ENCODE results near the gene CFAP298.
"Not testable (repeated sequence)": the region's sequence is repeated elsewhere in the genome, so short reads cannot be mapped to it uniquely, and the experiment has no call there.

CFAP298 gene

GRCh38 chr21:32612075-32612998 is at the start of gene CFAP298:
Gene CFAP298 (minus strand): TSS chr21:32612377. CDS start chr21:32612243, 134 bp downstream.
- peak within 1 kb of the TSS; percentile 93 for H3K4me3 ChIP-seq (ENCODE audit: low read depth, low read length)

- H3K4me3 ChIP-seq (ENCODE audit: low read depth, low read length), result not testable (repeated sequence)
These were observed 49.0 kb upstream of the CFAP298 start for GRCh38 chr21:32661026-32661782.

- no peak overlapping the region for H3K4me3 ChIP-seq (ENCODE audit: low read depth, low read length)
These were observed 46.3 kb upstream of the CFAP298 start for GRCh38 chr21:32658524-32658923.

GRCh38 chr21:32653326-32653901 is 41.2 kb upstream of the CFAP298 start:
- no peak overlapping the region for H3K4me3 ChIP-seq (ENCODE audit: low read depth, low read length)

GRCh38 chr21:32648165-32648564 is 36.0 kb upstream of the CFAP298 start:
- H3K4me3 ChIP-seq (ENCODE audit: low read depth, low read length), result no peak overlapping the region

- no peak overlapping the region for H3K4me3 ChIP-seq (ENCODE audit: low read depth, low read length)
These were observed 33.3 kb upstream of the CFAP298 start for GRCh38 chr21:32645261-32646182.

- no peak overlapping the region for H3K4me3 ChIP-seq (ENCODE audit: low read depth, low read length)
These were observed 29.8 kb upstream of the CFAP298 start for GRCh38 chr21:32641710-32642698.

- no peak overlapping the region for H3K4me3 ChIP-seq (ENCODE audit: low read depth, low read length)
These were observed 14.5 kb upstream of the CFAP298 start for GRCh38 chr21:32626621-32627196.

GRCh38 chr21:32618218-32618617 is 6.0 kb upstream of the CFAP298 start:
- H3K4me3 ChIP-seq (ENCODE audit: low read depth, low read length), result not testable (repeated sequence)

GRCh38 chr21:32613436-32614043 is 1.4 kb upstream of the CFAP298 start:
- peak overlapping the region; percentile 93 for H3K4me3 ChIP-seq (ENCODE audit: low read depth, low read length)

- H3K4me3 ChIP-seq (ENCODE audit: low read depth, low read length), result peak overlapping the region; percentile 93
These were observed 791 bp upstream of the CFAP298 start for GRCh38 chr21:32612999-32613337.

GRCh38 chr21:32611471-32611997 is 643 bp downstream of the CFAP298 start:
- peak overlapping the region; percentile 93 for H3K4me3 ChIP-seq (ENCODE audit: low read depth, low read length)

GRCh38 chr21:32610940-32611339 is 1.2 kb downstream of the CFAP298 start:
- not testable (repeated sequence) for H3K4me3 ChIP-seq (ENCODE audit: low read depth, low read length)

GRCh38 chr21:32608851-32609250 is 3.3 kb downstream of the CFAP298 start:
- no peak overlapping the region for H3K4me3 ChIP-seq (ENCODE audit: low read depth, low read length)

GRCh38 chr21:32605469-32605868 is 6.7 kb downstream of the CFAP298 start:
- H3K4me3 ChIP-seq (ENCODE audit: low read depth, low read length), result no peak overlapping the region

- no peak overlapping the region for H3K4me3 ChIP-seq (ENCODE audit: low read depth, low read length)
These were observed 7.7 kb downstream of the CFAP298 start for GRCh38 chr21:32604464-32604863.

- no peak overlapping the region for H3K4me3 ChIP-seq (ENCODE audit: low read depth, low read length)
These were observed 9.0 kb downstream of the CFAP298 start for GRCh38 chr21:32603131-32603530.

GRCh38 chr21:32602099-32602498 is 10.1 kb downstream of the CFAP298 start:
- H3K4me3 ChIP-seq (ENCODE audit: low read depth, low read length), result no peak overlapping the region

Data from iPS-11a (cell line).